Pancreas (tissue), 10 donors: Measurements from ENCODE around the gene PCDHA5. TPM values are rescaled to one million over a fixed set of nuclear protein-coding genes. Genes with fewer than 3 reads are reported as not detected.
A peak's percentile ranks its signal among the peaks of the same experiment; 100 is the strongest.
"Not testable (repeated sequence)": the region's sequence is repeated elsewhere in the genome, so short reads cannot be mapped to it uniquely, and the experiment has no call there.

Source experiments
- ATAC-seq, 4 donors: fragments of 200-7000 bp; cut with Tn5 transposase; one replicate each; pipeline versions ENCODE4 v1.8.0 to v1.9.1; 2020; ENCODE audit warnings: mild to moderate bottlenecking in 4 of 4, moderate library complexity in 4 of 4
- DNase-seq, 6 donors: peaks; one replicate each; pipeline ENCODE4 v3.0.0-alpha.2; 2020
- FAIRE-seq: peaks from 2 replicates; lab custom pipeline; 2012; peaks lifted over from hg19 to GRCh38; lab: Jason Lieb, UNC
- H3K27ac ChIP-seq, 4 donors: fragments of 200-600 bp; sonication (generic); 1 replicate in 3 of 4; 2 replicates in 1 of 4; pipeline versions ENCODE4 v1.5.0 to v1.8.0; 2020
- H3K27me3 ChIP-seq, 4 donors: fragments of 200-600 bp; one replicate each; pipeline ENCODE4 v1.8.0; 2021
- H3K36me3 ChIP-seq, 3 donors: fragments of 200-600 bp; sonication (generic) in 1 of 3; one replicate each; pipeline versions ENCODE4 v1.5.0 to v1.8.0; 2020 to 2021
- H3K4me1 ChIP-seq, 3 donors: fragments of 200-600 bp; one replicate each; pipeline ENCODE4 v1.8.0; 2021
- H3K4me3 ChIP-seq, 4 donors: fragments of 200-600 bp; sonication (generic) in 2 of 4; one replicate each; pipeline versions ENCODE4 v1.5.0 to v1.8.0; 2020 to 2021
- H3K9me3 ChIP-seq, 4 donors: fragments of 200-600 bp; one replicate each; pipeline ENCODE4 v1.8.0; 2021
- CTCF ChIP-seq, 4 donors: fragments of 200-600 bp; sonication (generic) in 3 of 4; IDR thresholded peaks; one replicate each; pipeline versions ENCODE4 v1.5.0 to v1.8.0; 2021; ENCODE audit warnings: antibody characterized with exemption in 4 of 4
- WGBS, 2 donors: extraction: QIAGEN DNeasy Blood & Tissue Kit; methylation state at CpG; one replicate each; pipeline ENCODE4 v1.1.7; 2013; 5-methylcytosine and 5-hydroxymethylcytosine counted together
- intact Hi-C, 3 donors: fragments of 100-400 bp; cut with DNase I; formaldehyde crosslinking; loops; one replicate each; pipeline versions ENCODE4 v1.11.1 to v1.14.2; 2022
- polyA plus RNA-seq, 2 donors: library from polyadenylated mRNA; stranded (reverse); fragments of 200-250 nt; gene quantifications; one replicate each; pipeline ENCODE4 v1.2.3, GENCODE V29; 2013
- total RNA-seq, 6 donors: library from RNA; stranded (reverse); fragmentation: NEBNext Ultra II Directional in 4 of 6; extraction: Animal tissue kit (Norgen Biotek cat#: 25700) in 4 of 6; gene quantifications; one replicate each; pipeline versions ENCODE4 v1.2.1 to v1.2.4, GENCODE V29; 2021 to 2023
- donor health status: healthy with polysubstance abuse.
- donor health status: DM: no; HTN: no; CAD: no; lungs with moderate emphysema.
- donor health status: DM: no; HTN: no; CAD: no.
- donor health status: control.
- donor health status: control.
- donor health status: Bipolar disorder and iron deficiency.
- donor health status: DM: yes; HTN: yes; CAD: no.
- donor health status: DM: no; HTN: no; CAD: no.
- donor health status: DM: no; HTN: no; CAD: no.
- donor health status: DM: yes; HTN: yes; CAD: no.

PCDHA5 gene
- total and polyA plus RNA-seq, 8 donors = 0.24 to 0.96 (median 0.55) TPM

GRCh38 chr5:140840978-140841962 is 19.9 kb downstream of the PCDHA5 start, which contains the start of gene PCDHA8:
Gene PCDHA8 (plus strand): TSS chr5:140841187. CDS start chr5:140841322, 135 bp downstream.
- TF ChIP-seq CTCF (IDR thresholded peaks at IDR 0.05) = no peak
- Histone ChIP-seq H3K4me1 (no peaks in the 10 kb centered on the region), H3K27ac (no peak within 1 kb of the TSS), H3K36me3 (no peaks in the 10 kb centered on the region), H3K27me3 (no peaks in the 10 kb centered on the region), H3K9me3 (no peaks in the 10 kb centered on the region), H3K4me3 (no peak within 1 kb of the TSS)
- FAIRE-seq = no peak
- intact Hi-C loops = no loop called here
- DNase-seq = no peak
- 14 to 19% methylated on average over 44 to 47 of the region's 47 CpGs for WGBS, 2 donors
- ATAC-seq = peak in 1 of 4 donors; percentile 81

GRCh38 chr5:140842798-140843733 is 21.7 kb downstream of the PCDHA5 start:
- DNase-seq = no peak
- WGBS, 2 donors = 35% methylated on average over 87 of the region's 87 CpGs; no CpG with 5 or more reads in 1 of the 2 donors
- no peak overlapping the region for H3K27ac ChIP-seq
- no peaks in the 10 kb centered on the region for H3K36me3 ChIP-seq
- no peaks in the 10 kb centered on the region for H3K4me1 ChIP-seq
- no peak for ATAC-seq
- H3K9me3 ChIP-seq = no peaks in the 10 kb centered on the region
- no peak overlapping the region for H3K4me3 ChIP-seq
- FAIRE-seq = no peak
- intact Hi-C loops = no loop called here
- H3K27me3 ChIP-seq = no peaks in the 10 kb centered on the region
- no peak for TF ChIP-seq CTCF (IDR thresholded peaks at IDR 0.05)

- intact Hi-C loops, H3K36me3 ChIP-seq, H3K9me3 ChIP-seq, FAIRE-seq, ATAC-seq, H3K27ac ChIP-seq, H3K27me3 ChIP-seq, H3K4me1 ChIP-seq, H3K4me3 ChIP-seq: not testable (repeated sequence)
- DNase-seq = peak in 1 of 6 donors; percentile 43
- WGBS, 2 donors = 14% methylated on average over 46 of the region's 48 CpGs; no CpG with 5 or more reads in 1 of the 2 donors
Observed at GRCh38 chr5:140848139-140849102, 27.0 kb downstream of the PCDHA5 start, which contains the start of gene PCDHA9. Gene PCDHA9 (plus strand): TSS chr5:140848382. CDS start chr5:140848496, 114 bp downstream.

GRCh38 chr5:140849831-140850634 is 28.6 kb downstream of the PCDHA5 start:
- ATAC-seq, H3K36me3 ChIP-seq, H3K27me3 ChIP-seq, H3K4me3 ChIP-seq, intact Hi-C loops, H3K27ac ChIP-seq, H3K9me3 ChIP-seq, H3K4me1 ChIP-seq, FAIRE-seq: not testable (repeated sequence)
- DNase-seq = peak in 1 of 6 donors; percentile 44
- 33% methylated on average over 101 of the region's 101 CpGs; no CpG with 5 or more reads in 1 of the 2 donors for WGBS, 2 donors
